Ovary (tissue), 9 donors: Measurements from ENCODE around the gene CCL2. TPM values are rescaled to one million over a fixed set of nuclear protein-coding genes. Genes with fewer than 3 reads are reported as not detected.

Experiments
- DNase-seq, 5 donors: peaks; one replicate each; pipeline ENCODE4 v3.0.0-alpha.2; 2019 to 2020
- H3K27ac ChIP-seq, 2 donors: fragments of 200-600 bp; one replicate each; pipeline versions ENCODE4 v1.5.1 to v1.8.0; 2019 to 2022
- H3K27me3 ChIP-seq: fragments of 200-600 bp; one replicate; pipeline ENCODE4 v1.8.0; 2022
- H3K36me3 ChIP-seq: fragments of 200-600 bp; sonication (generic); one replicate; pipeline ENCODE4 v1.5.1; 2019
- H3K4me1 ChIP-seq: one replicate; pipeline ENCODE4 v1.8.1; 2013; ENCODE audit warnings: mild to moderate bottlenecking, moderate library complexity; ENCODE audit not compliant: insufficient read depth
- H3K4me3 ChIP-seq: fragments of 200-600 bp; sonication (generic); one replicate; pipeline ENCODE4 v1.5.1; 2017
- H3K9me3 ChIP-seq, 2 donors: fragments of 200-600 bp in 1 of 2; sonication (generic) in 1 of 2; one replicate each; pipeline versions ENCODE4 v1.5.1 to v1.8.1; 2013 to 2019; ENCODE audit warnings: mild to moderate bottlenecking in 1 of 2, moderate library complexity in 1 of 2
- EP300 ChIP-seq: sonication (generic); formaldehyde crosslinking; IDR thresholded peaks from one replicate; pipeline ENCODE4 v1.6.1; 2017; ENCODE audit warnings: antibody characterized with exemption
- POLR2A ChIP-seq: fragments of 450-650 bp; IDR thresholded peaks from one replicate; pipeline ENCODE4 v1.6.1; 2017; ENCODE audit warnings: antibody characterized with exemption, mild to moderate bottlenecking, moderate library complexity
- WGBS, 3 donors: extraction: QIAGEN DNeasy Blood & Tissue Kit in 1 of 3; methylation state at CpG; one replicate each; pipeline versions ENCODE4 v1.1.5 to v1.1.7; 2013 to 2017; 5-methylcytosine and 5-hydroxymethylcytosine counted together
- intact Hi-C, 4 donors: fragments of 100-400 bp; cut with DNase I; formaldehyde crosslinking; loops; one replicate each; pipeline versions ENCODE4 v1.11.0 to v1.15.1; 2022 to 2023
- polyA plus RNA-seq, 2 donors: library from polyadenylated mRNA; stranded (reverse); fragments of 200-250 nt in 1 of 2; fragments of 350-450 nt in 1 of 2; fragmentation: Illumina TruSeq in 1 of 2; extraction: RNeasy Lipid Tissue Mini Kit (QIAGEN cat#74804) in 1 of 2; gene quantifications; one replicate each; pipeline ENCODE4 v1.2.3, GENCODE V29; 2013 to 2014
- total RNA-seq, 7 donors: library from RNA; depleted of rRNA in 2 of 7; stranded (reverse); fragments of >200 nt in 2 of 7; fragmentation: NEBNext Ultra II Directional in 3 of 7; extraction: Animal tissue kit (Norgen Biotek cat#: 25700) in 3 of 7; gene quantifications; one replicate each; pipeline versions ENCODE4 v1.1.0 to v1.2.4, GENCODE V29; 2016 to 2023
- TF ChIP-seq, protein P1 (sequence below), 3 donors: fragments of 450-650 bp in 2 of 3; fragments of 200-600 bp in 1 of 3; IDR thresholded peaks; one replicate each; pipeline versions ENCODE4 v1.5.1 to v1.8.0; 2016 to 2022; ENCODE audit warnings: antibody characterized with exemption in 3 of 3, mild to moderate bottlenecking in 1 of 3
- donor health status: DM: no; HTN: no; CAD: no; lungs with moderate emphysema.
- donor health status: DM: no; HTN: no; CAD: no.
- donor health status: Bipolar disorder and iron deficiency.
- donor health status: DM: yes; HTN: yes; CAD: no.
- donor health status: DM: no; HTN: no; CAD: no.
- donor health status: DM: yes; HTN: yes; CAD: no.

Gene CCL2
- total and polyA plus RNA-seq, 9 donors = 5.0 to 156 (median 31.5) TPM

DNA sequence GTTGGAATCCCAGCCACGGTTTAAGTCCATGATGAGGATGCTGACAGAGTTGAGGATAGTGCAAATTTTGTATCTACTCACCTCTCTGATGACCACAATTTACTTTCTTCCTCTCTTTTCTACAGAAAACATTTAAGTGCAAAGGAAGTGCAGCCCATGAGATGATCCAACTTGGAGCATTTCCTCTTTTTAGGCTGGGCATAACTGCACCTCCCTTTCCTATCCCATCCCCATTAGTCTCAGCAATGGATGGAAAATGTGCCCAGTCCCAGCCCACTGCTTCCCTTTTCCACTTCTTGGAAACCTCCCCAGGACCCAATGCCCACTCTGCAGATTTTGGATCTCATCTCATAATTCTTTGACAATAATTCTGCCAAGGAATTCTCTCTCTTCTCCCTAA is 47.6 kb downstream of the CCL2 start:
- no peak overlapping the region for H3K4me3 ChIP-seq
- H3K4me1 ChIP-seq = peaks cover 2% of the 10 kb centered on the region
- WGBS, 3 donors = 90 to 96% (median 91%) methylated on average over 1 of the region's 1 CpG
- TF ChIP-seq, protein P1, sequence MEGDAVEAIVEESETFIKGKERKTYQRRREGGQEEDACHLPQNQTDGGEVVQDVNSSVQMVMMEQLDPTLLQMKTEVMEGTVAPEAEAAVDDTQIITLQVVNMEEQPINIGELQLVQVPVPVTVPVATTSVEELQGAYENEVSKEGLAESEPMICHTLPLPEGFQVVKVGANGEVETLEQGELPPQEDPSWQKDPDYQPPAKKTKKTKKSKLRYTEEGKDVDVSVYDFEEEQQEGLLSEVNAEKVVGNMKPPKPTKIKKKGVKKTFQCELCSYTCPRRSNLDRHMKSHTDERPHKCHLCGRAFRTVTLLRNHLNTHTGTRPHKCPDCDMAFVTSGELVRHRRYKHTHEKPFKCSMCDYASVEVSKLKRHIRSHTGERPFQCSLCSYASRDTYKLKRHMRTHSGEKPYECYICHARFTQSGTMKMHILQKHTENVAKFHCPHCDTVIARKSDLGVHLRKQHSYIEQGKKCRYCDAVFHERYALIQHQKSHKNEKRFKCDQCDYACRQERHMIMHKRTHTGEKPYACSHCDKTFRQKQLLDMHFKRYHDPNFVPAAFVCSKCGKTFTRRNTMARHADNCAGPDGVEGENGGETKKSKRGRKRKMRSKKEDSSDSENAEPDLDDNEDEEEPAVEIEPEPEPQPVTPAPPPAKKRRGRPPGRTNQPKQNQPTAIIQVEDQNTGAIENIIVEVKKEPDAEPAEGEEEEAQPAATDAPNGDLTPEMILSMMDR (IDR thresholded peaks at IDR 0.05) = no peak
- no peak for TF ChIP-seq POLR2A
- no peak for TF ChIP-seq EP300
- intact Hi-C loops = loop anchor here in 1 of 4 donors (10.0 kb wide), 1 partner anchor 98 kb away; no protein-coding TSS in a partner anchor
- H3K9me3 ChIP-seq = no peaks in the 10 kb centered on the region
- no peak overlapping the region for H3K27ac ChIP-seq
- H3K27me3 ChIP-seq = no peaks in the 10 kb centered on the region
- no peaks in the 10 kb centered on the region for H3K36me3 ChIP-seq
- DNase-seq = no peak

GRCh38 chr17:34303606-34304005 is 48.5 kb downstream of the CCL2 start:
- H3K27ac ChIP-seq = no peak overlapping the region
- no peak overlapping the region for H3K4me3 ChIP-seq
- intact Hi-C loops = loop anchor here in 1 of 4 donors (10.0 kb wide), 1 partner anchor 99 kb away; no protein-coding TSS in a partner anchor
- no peaks in the 10 kb centered on the region for H3K36me3 ChIP-seq
- 84 to 93% (median 93%) methylated on average over 2 of the region's 2 CpGs for WGBS, 3 donors
- TF ChIP-seq EP300 (no peak), POLR2A (no peak)
- TF ChIP-seq, protein P1 (IDR thresholded peaks at IDR 0.05) = no peak
- no peaks in the 10 kb centered on the region for H3K27me3 ChIP-seq
- DNase-seq = no peak
- no peaks in the 10 kb centered on the region for H3K9me3 ChIP-seq
- H3K4me1 ChIP-seq = peaks cover 2% of the 10 kb centered on the region

DNA sequence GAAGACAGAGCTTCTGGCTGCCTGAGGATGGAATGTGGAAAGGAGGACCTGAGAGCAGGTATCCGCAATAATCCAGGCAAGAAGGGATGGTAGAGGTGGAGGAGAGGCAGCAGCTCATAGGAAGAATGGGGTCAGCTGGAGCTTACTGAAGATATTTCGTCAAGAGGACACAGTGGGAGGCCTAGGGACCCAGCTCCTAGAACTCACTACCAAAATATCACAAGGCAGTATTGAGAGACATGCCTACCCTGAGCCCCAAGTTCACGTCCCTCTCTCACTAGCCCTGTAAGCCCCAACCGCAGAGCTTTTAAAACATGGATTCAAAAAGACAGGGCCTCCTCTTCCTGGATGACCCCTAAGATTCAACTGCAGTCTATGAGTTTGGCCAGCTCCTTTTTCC is 50.0 kb downstream of the CCL2 start:
- whole genome bisulfite sequencing, 3 donors = 89 to 94% (median 90%) methylated on average over 4 of the region's 4 CpGs
- H3K4me1 ChIP-seq = peaks cover 2% of the 10 kb centered on the region
- intact Hi-C loops = loop anchor here in 1 of 4 donors (10.0 kb wide), 1 partner anchor 100 kb away; no protein-coding TSS in a partner anchor
- H3K27ac ChIP-seq = no peak overlapping the region
- H3K36me3 ChIP-seq = no peaks in the 10 kb centered on the region
- DNase-seq = no peak
- no peak for TF ChIP-seq EP300
- TF ChIP-seq, protein P1 (IDR thresholded peaks at IDR 0.05) = no peak
- TF ChIP-seq POLR2A = no peak
- no peak overlapping the region for H3K4me3 ChIP-seq
- H3K9me3 ChIP-seq = no peaks in the 10 kb centered on the region
- no peaks in the 10 kb centered on the region for H3K27me3 ChIP-seq

DNA sequence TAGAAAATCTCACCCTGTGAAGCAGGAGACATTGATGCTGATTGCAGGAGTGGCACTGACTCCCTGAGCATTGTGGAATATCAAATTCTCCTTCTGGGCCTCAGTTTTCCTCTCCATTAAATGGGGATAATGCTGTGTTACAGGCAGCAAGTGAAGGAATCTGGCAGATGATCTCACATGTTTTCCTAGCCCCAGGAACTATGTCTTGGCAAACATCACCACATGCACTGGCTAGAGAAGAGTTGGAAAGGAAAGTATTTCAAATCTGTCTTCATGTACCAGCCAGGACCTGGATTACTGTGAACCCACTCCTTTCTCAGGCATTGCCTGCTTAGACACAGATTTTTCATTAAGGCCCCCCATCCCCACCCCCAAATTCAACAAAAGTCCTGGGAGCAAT is 50.5 kb downstream of the CCL2 start:
- Histone ChIP-seq H3K9me3 (no peaks in the 10 kb centered on the region), H3K4me1 (peaks cover 2% of the 10 kb centered on the region), H3K36me3 (no peaks in the 10 kb centered on the region), H3K27ac (no peak overlapping the region), H3K27me3 (no peaks in the 10 kb centered on the region), H3K4me3 (no peak overlapping the region)
- TF ChIP-seq POLR2A = no peak
- no peak for TF ChIP-seq EP300
- TF ChIP-seq, protein P1 (IDR thresholded peaks at IDR 0.05) = no peak
- DNase-seq = no peak
- intact Hi-C loops = loop anchor here in 1 of 4 donors (10.0 kb wide), 1 partner anchor 101 kb away; no protein-coding TSS in a partner anchor
